Calu3 (cell line): ENCODE measurements around the gene COL18A1. TPM values are rescaled to one million over a fixed set of nuclear protein-coding genes. Genes with fewer than 3 reads are reported as not detected.

Source experiments
- BruUV-seq: library from RNA; stranded (reverse); fragments of 400-500 nt; replicated peaks from 2 replicates; lab custom pipeline; 2021; lab: Mats Ljungman, UMichigan
- CTCF ChIA-PET: fragments of 300-600 bp; sonication (Branson Sonifier 250); formaldehyde crosslinking; loops from one replicate; lab custom pipeline; 2022; ENCODE audit warnings: antibody characterized with exemption; lab: Charles Lee
- DNase-seq: peaks from one replicate; pipeline ENCODE4 v3.0.0; 2022
- H3K27ac Mint-ChIP-seq: one replicate; pipeline ENCODE4 v1.8.0; 2022; ENCODE audit warnings: mixed read lengths; ENCODE audit not compliant: unreplicated experiment
- H3K27me3 Mint-ChIP-seq: one replicate; pipeline ENCODE4 v1.8.0; 2022; ENCODE audit warnings: mixed read lengths; ENCODE audit not compliant: unreplicated experiment
- H3K36me3 Mint-ChIP-seq: one replicate; pipeline ENCODE4 v1.8.0; 2022; ENCODE audit warnings: mild to moderate bottlenecking, moderate library complexity, mixed read lengths; ENCODE audit not compliant: insufficient read depth, unreplicated experiment
- H3K4me1 Mint-ChIP-seq: one replicate; pipeline ENCODE4 v1.8.0; 2022; ENCODE audit warnings: mild to moderate bottlenecking, low read depth, mixed read lengths; ENCODE audit not compliant: unreplicated experiment
- H3K4me3 Mint-ChIP-seq: one replicate; pipeline ENCODE4 v1.8.0; 2022; ENCODE audit warnings: mild to moderate bottlenecking, low read depth, moderate library complexity, mixed read lengths; ENCODE audit not compliant: unreplicated experiment
- H3K9me3 Mint-ChIP-seq: one replicate; pipeline ENCODE4 v1.8.0; 2022; ENCODE audit warnings: low read depth, mixed read lengths; ENCODE audit not compliant: unreplicated experiment
- intact Hi-C: fragments of 100-400 bp; cut with micrococcal nuclease; formaldehyde crosslinking; loops from one replicate; pipeline ENCODE4 v1.10.0; 2022; ENCODE audit not compliant: unreplicated experiment
- total RNA-seq: library from RNA; stranded (reverse); gene quantifications from 2 replicates; pipeline ENCODE4 v1.2.3, GENCODE V29; 2022
- TF ChIP-seq, protein P1 (sequence below): fragments of 200-600 bp; IDR thresholded peaks from one replicate; pipeline ENCODE4 v1.8.0; 2022; ENCODE audit warnings: antibody characterized with exemption; ENCODE audit not compliant: unreplicated experiment

Gene COL18A1
- total RNA-seq, 1 experiment from 2014 or later: 82.9 TPM

DNA sequence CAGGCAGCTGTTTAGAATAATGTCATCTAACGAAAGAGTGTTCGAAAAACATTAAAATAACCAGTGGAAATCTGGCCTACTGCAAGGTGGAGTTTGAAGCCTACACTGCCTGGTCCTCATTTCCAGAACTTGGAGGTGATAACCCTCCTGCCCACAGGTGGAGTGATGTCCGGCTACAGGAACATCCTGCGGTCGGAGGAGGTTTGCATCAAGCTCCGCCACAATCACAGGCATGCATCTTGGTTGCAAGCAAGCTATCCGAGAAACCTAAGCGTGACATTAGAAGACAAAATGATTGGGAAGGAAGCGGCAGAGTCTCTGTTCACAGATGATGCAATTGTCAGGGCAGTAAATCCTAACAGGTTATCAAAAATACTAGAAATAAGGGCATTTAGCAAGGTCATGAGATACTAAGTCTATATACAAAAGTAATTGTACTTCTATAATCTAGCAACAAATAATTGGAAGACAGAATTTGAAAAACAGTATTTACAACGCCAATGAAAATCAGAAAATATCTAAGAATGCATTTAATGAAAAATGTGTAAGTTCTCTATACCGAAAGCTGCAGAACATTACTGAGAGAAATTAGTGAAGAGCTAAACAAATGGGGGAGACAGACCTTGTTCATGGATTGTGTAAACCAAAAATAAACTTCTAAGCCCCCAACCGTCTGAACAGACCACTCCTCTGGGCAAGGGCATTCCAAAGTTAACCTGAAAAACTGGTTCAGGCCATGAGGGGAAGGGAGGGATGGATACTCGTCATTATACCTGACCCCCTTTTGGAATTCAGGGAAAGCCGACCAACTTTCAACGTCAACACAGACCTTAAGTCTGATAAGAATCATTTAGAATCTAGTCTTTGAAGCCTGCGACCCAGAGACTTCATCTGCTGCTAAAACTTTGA lies 141.9 kb downstream of the COL18A1 start:
- Mint-ChIP-seq H3K4me1 (peaks cover 10% of the 10 kb centered on the region), H3K27ac (no peak overlapping the region), H3K4me3 (no peak overlapping the region), H3K9me3 (no peaks in the 10 kb centered on the region), H3K27me3 (peaks cover 16% of the 10 kb centered on the region), H3K36me3 (no peaks in the 10 kb centered on the region)
- CTCF ChIA-PET: interaction anchor here (0.7 kb wide), 1 partner anchor 507 kb away, joined by 3 read pairs; no protein-coding TSS in a partner anchor
- no peak for DNase-seq
- TF ChIP-seq, protein P1, sequence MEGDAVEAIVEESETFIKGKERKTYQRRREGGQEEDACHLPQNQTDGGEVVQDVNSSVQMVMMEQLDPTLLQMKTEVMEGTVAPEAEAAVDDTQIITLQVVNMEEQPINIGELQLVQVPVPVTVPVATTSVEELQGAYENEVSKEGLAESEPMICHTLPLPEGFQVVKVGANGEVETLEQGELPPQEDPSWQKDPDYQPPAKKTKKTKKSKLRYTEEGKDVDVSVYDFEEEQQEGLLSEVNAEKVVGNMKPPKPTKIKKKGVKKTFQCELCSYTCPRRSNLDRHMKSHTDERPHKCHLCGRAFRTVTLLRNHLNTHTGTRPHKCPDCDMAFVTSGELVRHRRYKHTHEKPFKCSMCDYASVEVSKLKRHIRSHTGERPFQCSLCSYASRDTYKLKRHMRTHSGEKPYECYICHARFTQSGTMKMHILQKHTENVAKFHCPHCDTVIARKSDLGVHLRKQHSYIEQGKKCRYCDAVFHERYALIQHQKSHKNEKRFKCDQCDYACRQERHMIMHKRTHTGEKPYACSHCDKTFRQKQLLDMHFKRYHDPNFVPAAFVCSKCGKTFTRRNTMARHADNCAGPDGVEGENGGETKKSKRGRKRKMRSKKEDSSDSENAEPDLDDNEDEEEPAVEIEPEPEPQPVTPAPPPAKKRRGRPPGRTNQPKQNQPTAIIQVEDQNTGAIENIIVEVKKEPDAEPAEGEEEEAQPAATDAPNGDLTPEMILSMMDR: no peak
- intact Hi-C loops: no loop called here
- BruUV-seq: no TSS peak

DNA sequence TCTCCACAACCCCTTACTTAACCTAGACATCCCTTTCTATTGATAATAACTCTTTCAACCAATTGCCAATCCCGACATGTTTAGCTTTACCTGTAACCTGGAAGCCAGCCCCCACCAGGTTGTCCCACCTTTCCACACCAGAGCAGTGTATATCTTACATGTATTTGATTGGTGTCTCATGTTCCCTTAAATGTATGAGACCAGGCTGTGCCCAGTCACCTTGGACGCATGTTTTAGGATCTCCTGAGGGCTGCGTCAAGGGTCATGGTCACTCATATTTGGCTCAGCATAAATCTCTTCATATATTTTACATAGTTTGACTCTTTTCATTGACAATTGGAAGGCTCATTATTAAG lies 142.6 kb downstream of the COL18A1 start:
- TF ChIP-seq, protein P1: no peak
- no TSS peak for BruUV-seq
- CTCF ChIA-PET: no interaction called here
- H3K27me3 Mint-ChIP-seq: peaks cover 16% of the 10 kb centered on the region
- H3K36me3 Mint-ChIP-seq: no peaks in the 10 kb centered on the region
- no peaks in the 10 kb centered on the region for H3K9me3 Mint-ChIP-seq
- H3K4me3 Mint-ChIP-seq: no peak overlapping the region
- H3K27ac Mint-ChIP-seq: no peak overlapping the region
- no peak for DNase-seq
- peaks cover 10% of the 10 kb centered on the region for H3K4me1 Mint-ChIP-seq
- intact Hi-C loops: no loop called here

DNA sequence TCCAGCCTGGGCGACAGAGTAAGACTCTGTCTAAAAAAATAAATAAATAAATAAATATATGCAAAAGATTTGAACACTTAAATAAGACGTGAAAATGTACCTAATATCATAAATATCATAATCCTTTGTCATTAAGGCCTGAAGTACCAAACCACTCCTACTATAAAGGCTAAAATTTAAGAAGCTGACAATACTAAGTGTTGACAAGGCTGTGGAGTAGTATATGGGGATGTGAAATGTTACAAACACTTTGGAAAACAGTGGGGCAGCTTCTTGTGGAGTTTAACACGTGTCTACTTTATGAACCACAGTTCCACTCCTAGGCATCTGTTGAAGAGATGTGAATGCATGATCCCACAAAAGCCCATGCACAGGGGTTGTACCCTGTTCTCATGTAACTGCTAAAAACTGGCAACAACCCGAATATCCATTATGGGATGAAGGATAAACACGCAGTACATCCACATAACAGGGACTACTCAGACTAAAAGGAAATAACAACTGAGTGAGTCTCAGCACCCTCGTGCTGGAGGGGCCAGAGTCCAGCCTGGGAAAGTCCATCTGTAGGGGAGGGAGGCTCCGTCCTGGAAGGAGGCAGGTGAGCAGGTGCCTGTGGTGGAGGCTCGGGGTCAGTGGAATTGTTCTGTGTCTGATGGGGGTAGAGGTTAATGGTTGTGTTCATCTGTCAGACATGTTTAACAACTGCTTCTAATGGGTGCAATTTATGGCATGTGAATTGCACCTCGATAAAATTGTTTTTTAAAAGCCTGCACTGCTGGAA lies 143.9 kb downstream of the COL18A1 start:
- H3K9me3 Mint-ChIP-seq: no peaks in the 10 kb centered on the region
- no TSS peak for BruUV-seq
- intact Hi-C loops: no loop called here
- no peak for DNase-seq
- no peak overlapping the region for H3K27ac Mint-ChIP-seq
- H3K36me3 Mint-ChIP-seq: no peaks in the 10 kb centered on the region
- TF ChIP-seq, protein P1: no peak
- CTCF ChIA-PET: no interaction called here
- H3K27me3 Mint-ChIP-seq: peaks cover 16% of the 10 kb centered on the region
- no peak overlapping the region for H3K4me3 Mint-ChIP-seq
- peaks cover 10% of the 10 kb centered on the region for H3K4me1 Mint-ChIP-seq

DNA sequence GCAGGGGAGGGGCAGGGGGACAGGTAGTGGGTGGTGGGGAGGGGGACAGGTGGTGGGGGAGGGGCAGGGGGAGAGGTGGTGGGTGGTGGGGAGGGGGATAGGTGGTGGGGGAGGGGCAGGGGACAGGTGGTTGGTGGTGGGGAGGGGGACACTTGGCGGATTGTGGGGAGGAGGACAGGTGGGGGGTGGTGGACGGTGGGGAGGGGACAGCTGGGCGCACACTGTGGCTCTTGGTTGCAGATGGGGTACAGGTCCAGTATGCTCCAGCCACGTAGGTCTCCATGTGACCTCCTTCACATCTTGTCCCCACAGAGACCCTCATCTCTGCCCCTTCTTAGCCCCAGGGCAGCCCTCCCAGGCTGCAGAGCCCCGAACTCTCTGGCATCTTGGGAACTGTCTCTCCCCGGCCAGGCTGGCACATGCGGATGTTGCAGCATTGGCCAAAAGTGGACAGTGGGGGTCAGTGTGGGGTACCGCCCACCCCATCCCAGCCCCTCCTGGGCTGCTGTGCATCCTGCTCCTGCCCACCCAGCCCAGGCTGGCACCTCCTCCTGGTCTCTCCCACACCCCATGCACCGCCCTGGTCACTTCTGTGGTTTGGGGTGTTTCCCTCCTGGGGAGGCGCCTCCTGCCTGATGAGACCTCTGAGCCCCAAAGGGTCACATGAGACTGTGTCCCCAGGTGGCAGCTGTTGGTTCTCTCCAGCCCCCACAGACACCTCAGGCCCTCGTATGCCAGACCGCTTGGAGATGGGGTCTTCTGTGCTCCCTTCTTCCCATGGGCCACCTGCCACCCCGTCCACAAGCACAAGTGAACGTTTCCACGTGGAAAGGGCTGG lies 144.9 kb downstream of the COL18A1 start:
- Mint-ChIP-seq H3K9me3 (no peaks in the 10 kb centered on the region), H3K36me3 (peaks cover 4% of the 10 kb centered on the region), H3K4me1 (peaks cover 10% of the 10 kb centered on the region), H3K27me3 (peaks cover 16% of the 10 kb centered on the region), H3K4me3 (no peak overlapping the region), H3K27ac (no peak overlapping the region)
- CTCF ChIA-PET: no interaction called here
- DNase-seq: no peak
- no TSS peak for BruUV-seq
- TF ChIP-seq, protein P1: no peak
- intact Hi-C loops: loop anchor here (5.0 kb wide), 1 partner anchor 272 kb away; no protein-coding TSS in a partner anchor
